Liver (tissue), 3 donors: Measurements from ENCODE around the gene NTN1.

ENCODE experiments used
- CTCF ChIP-seq: fragments of 150-350 bp; IDR thresholded peaks from 2 replicates; pipeline ENCODE4 v1.5.1; 2017; ENCODE audit warnings: improper control_type of control experiment, low read depth, low read length; ENCODE audit not compliant: missing input control
- JUND ChIP-seq, 2 donors: IDR thresholded peaks; 2 replicates each; pipeline ENCODE4 v1.6.1; 2016; ENCODE audit warnings: antibody characterized with exemption in 2 of 2
- NR2F2 ChIP-seq: IDR thresholded peaks from 2 replicates; pipeline ENCODE4 v1.6.1; 2016; ENCODE audit warnings: antibody characterized with exemption
- REST ChIP-seq: IDR thresholded peaks from 2 replicates; pipeline ENCODE4 v1.6.1; 2016; ENCODE audit warnings: antibody characterized with exemption, mild to moderate bottlenecking
- TAF1 ChIP-seq: conservative IDR thresholded peaks from 2 replicates; pipeline ENCODE4 v1.6.1; 2016; ENCODE audit warnings: antibody characterized with exemption, mild to moderate bottlenecking
- donor health status: healthy.
- donor health status: healthy.

GRCh38 chr17:9124554-9124935 lies 103.2 kb downstream of the NTN1 start:
- TF ChIP-seq REST, result no peak
- TF ChIP-seq JUND (IDR thresholded peaks at IDR 0.05), result no peak
- TF ChIP-seq TAF1, result no peak
- no peak for TF ChIP-seq CTCF
- no peak for TF ChIP-seq NR2F2
